Chondrocyte (in vitro differentiated cells): ENCODE results near the gene TRIP12. TPM values are rescaled to one million over a fixed set of nuclear protein-coding genes. Genes with fewer than 3 reads are reported as not detected.
"Not testable (repeated sequence)": the region's sequence is repeated elsewhere in the genome, so short reads cannot be mapped to it uniquely, and the experiment has no call there.

Source experiments
- DNase-seq: peaks from one replicate; pipeline ENCODE4 v3.0.0; 2021; ENCODE audit warnings: mixed read lengths, low spot score
- H3K27ac Mint-ChIP-seq: one replicate; pipeline ENCODE4 v1.8.0; 2021; ENCODE audit warnings: mild to moderate bottlenecking, moderate library complexity, mixed read lengths; ENCODE audit not compliant: unreplicated experiment
- H3K27me3 Mint-ChIP-seq: 2 replicates; pipeline ENCODE4 v1.8.0; 2021; ENCODE audit warnings: low read depth, mixed read lengths
- H3K36me3 Mint-ChIP-seq: 2 replicates; pipeline ENCODE4 v1.8.0; 2021; ENCODE audit warnings: low read depth, mixed read lengths
- H3K4me1 Mint-ChIP-seq: 2 replicates; pipeline ENCODE4 v1.8.0; 2021; ENCODE audit warnings: low read depth, mild to moderate bottlenecking, mixed read lengths
- H3K4me3 Mint-ChIP-seq: one replicate; pipeline ENCODE4 v1.8.0; 2021; ENCODE audit warnings: mild to moderate bottlenecking, moderate library complexity, mixed read lengths; ENCODE audit not compliant: unreplicated experiment
- H3K9me3 Mint-ChIP-seq: 2 replicates; pipeline ENCODE4 v1.8.0; 2021; ENCODE audit warnings: low read depth, mixed read lengths
- total RNA-seq: library from RNA; stranded (reverse); gene quantifications from 3 replicates; pipeline ENCODE4 v1.2.1, GENCODE V29; 2021
- TF ChIP-seq, protein P1 (sequence below): fragments of 200-600 bp; sonication (generic); IDR thresholded peaks from 2 replicates; pipeline ENCODE4 v1.5.0; 2021; ENCODE audit warnings: antibody characterized with exemption, mild to moderate bottlenecking, moderate library complexity

The TRIP12 gene
- total RNA-seq, 1 donor from 2014 or later = 223 TPM

GRCh38 chr2:229731363-229731762 lies 190.4 kb downstream of the TRIP12 start:
- Mint-ChIP-seq H3K36me3 (no peaks in the 10 kb centered on the region), H3K27me3 (no peaks in the 10 kb centered on the region), H3K4me3 (no peak overlapping the region), H3K4me1 (no peaks in the 10 kb centered on the region), H3K9me3 (no peaks in the 10 kb centered on the region), H3K27ac (no peak overlapping the region)
- DNase-seq = no peak
- TF ChIP-seq, protein P1, sequence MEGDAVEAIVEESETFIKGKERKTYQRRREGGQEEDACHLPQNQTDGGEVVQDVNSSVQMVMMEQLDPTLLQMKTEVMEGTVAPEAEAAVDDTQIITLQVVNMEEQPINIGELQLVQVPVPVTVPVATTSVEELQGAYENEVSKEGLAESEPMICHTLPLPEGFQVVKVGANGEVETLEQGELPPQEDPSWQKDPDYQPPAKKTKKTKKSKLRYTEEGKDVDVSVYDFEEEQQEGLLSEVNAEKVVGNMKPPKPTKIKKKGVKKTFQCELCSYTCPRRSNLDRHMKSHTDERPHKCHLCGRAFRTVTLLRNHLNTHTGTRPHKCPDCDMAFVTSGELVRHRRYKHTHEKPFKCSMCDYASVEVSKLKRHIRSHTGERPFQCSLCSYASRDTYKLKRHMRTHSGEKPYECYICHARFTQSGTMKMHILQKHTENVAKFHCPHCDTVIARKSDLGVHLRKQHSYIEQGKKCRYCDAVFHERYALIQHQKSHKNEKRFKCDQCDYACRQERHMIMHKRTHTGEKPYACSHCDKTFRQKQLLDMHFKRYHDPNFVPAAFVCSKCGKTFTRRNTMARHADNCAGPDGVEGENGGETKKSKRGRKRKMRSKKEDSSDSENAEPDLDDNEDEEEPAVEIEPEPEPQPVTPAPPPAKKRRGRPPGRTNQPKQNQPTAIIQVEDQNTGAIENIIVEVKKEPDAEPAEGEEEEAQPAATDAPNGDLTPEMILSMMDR = no peak

GRCh38 chr2:229728370-229728769 lies 193.4 kb downstream of the TRIP12 start:
- H3K4me3 Mint-ChIP-seq = no peak overlapping the region
- H3K27ac Mint-ChIP-seq = no peak overlapping the region
- H3K4me1 Mint-ChIP-seq = no peaks in the 10 kb centered on the region
- no peak for DNase-seq
- H3K27me3 Mint-ChIP-seq = peaks cover 10% of the 10 kb centered on the region
- no peaks in the 10 kb centered on the region for H3K9me3 Mint-ChIP-seq
- TF ChIP-seq, protein P1 = no peak
- H3K36me3 Mint-ChIP-seq = no peaks in the 10 kb centered on the region

- DNase-seq = no peak
- H3K4me3 Mint-ChIP-seq = no peak overlapping the region
- peaks cover 2% of the 10 kb centered on the region for H3K9me3 Mint-ChIP-seq
- H3K27me3 Mint-ChIP-seq = peaks cover 14% of the 10 kb centered on the region
- no peaks in the 10 kb centered on the region for H3K36me3 Mint-ChIP-seq
- H3K4me1 Mint-ChIP-seq = no peaks in the 10 kb centered on the region
- H3K27ac Mint-ChIP-seq = no peak overlapping the region
- TF ChIP-seq, protein P1 = no peak
These were observed 195.2 kb downstream of the TRIP12 start for GRCh38 chr2:229726643-229727042.

GRCh38 chr2:229725716-229726574 lies 195.9 kb downstream of the TRIP12 start:
- H3K4me3 Mint-ChIP-seq = no peak overlapping the region
- DNase-seq = no peak
- no peaks in the 10 kb centered on the region for H3K4me1 Mint-ChIP-seq

DNA sequence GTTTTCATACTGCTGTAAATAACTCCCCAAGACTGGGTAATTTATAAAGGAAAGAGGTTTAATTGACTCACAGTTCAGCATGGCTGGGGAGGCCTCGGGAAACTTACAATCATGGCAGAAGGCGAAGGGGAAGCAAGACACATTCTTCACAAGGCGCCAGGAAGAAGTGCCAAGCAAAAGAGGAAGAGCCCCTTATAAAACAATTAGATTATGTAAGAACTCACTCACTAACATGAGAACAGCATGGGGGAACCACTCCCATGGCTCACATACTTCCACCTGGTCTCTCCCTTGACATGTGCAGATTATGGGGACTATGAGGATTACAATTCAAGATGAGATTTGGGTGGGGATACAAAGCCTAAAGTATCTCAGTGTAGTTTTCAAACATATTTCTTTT lies 198.6 kb downstream of the TRIP12 start:
- not testable (repeated sequence) for H3K27ac Mint-ChIP-seq, H3K36me3 Mint-ChIP-seq, DNase-seq, H3K4me3 Mint-ChIP-seq, H3K9me3 Mint-ChIP-seq, H3K4me1 Mint-ChIP-seq
- H3K27me3 Mint-ChIP-seq = peaks cover 30% of the 10 kb centered on the region

More at GRCh38 chr2:229725716-229726574, 195.9 kb downstream of the TRIP12 start:
- Mint-ChIP-seq H3K27ac (no peak overlapping the region), H3K27me3 (peaks cover 14% of the 10 kb centered on the region), H3K36me3 (no peaks in the 10 kb centered on the region), H3K9me3 (peaks cover 2% of the 10 kb centered on the region)
- TF ChIP-seq, protein P1 = no peak
